HepG2 (cell line): ENCODE results near the gene TSHZ2.

ENCODE experiments used
- ATM ChIP-seq: fragments of 450-650 bp; IDR thresholded peaks from 2 replicates; pipeline ENCODE4 v1.7.1; 2017; ENCODE audit warnings: mild to moderate bottlenecking, borderline replicate concordance
- NR2F2 ChIP-seq: IDR thresholded peaks from 2 replicates; pipeline ENCODE4 v1.6.1; 2012; ENCODE audit warnings: low read depth, inconsistent platforms, borderline replicate concordance
- POLR2AphosphoS5 ChIP-seq: IDR thresholded peaks from 2 replicates; pipeline ENCODE4 v1.6.1; 2012; ENCODE audit warnings: low read depth, low read length
- RAD21 ChIP-seq: fragments of 450-650 bp; formaldehyde crosslinking; IDR thresholded peaks from 2 replicates; pipeline ENCODE4 v1.5.0; 2020; ENCODE audit warnings: mild to moderate bottlenecking
- RARG ChIP-seq: sonication (generic); formaldehyde crosslinking; IDR thresholded peaks from 2 replicates; pipeline ENCODE4 v1.4.0; 2020; ENCODE audit warnings: low read depth, mild to moderate bottlenecking, missing genetic modification reagents
- SAP130 ChIP-seq: IDR thresholded peaks from 2 replicates; pipeline ENCODE4 v1.6.1; 2016; ENCODE audit warnings: low read depth
- SIN3A ChIP-seq: IDR thresholded peaks from 2 replicates; pipeline ENCODE4 v1.6.1; 2011; ENCODE audit warnings: low read depth, mild to moderate bottlenecking, control low read depth, low read length, borderline replicate concordance
- TBP ChIP-seq: sonication (generic); formaldehyde crosslinking; IDR thresholded peaks from 2 replicates; pipeline ENCODE4 v1.5.0; 2020; ENCODE audit warnings: missing genetic modification reagents
- ZNF260 ChIP-seq: sonication (generic); formaldehyde crosslinking; IDR thresholded peaks from 2 replicates; pipeline ENCODE4 v1.4.0; 2020; ENCODE audit warnings: missing genetic modification reagents, low read depth, mild to moderate bottlenecking, borderline replicate concordance
- ZSCAN31 ChIP-seq: sonication (generic); formaldehyde crosslinking; IDR thresholded peaks from 2 replicates; pipeline ENCODE4 v1.5.0; 2020; ENCODE audit warnings: low read depth, mild to moderate bottlenecking, missing genetic modification reagents
- TF ChIP-seq, protein P1 (sequence below): sonication (generic); formaldehyde crosslinking; IDR thresholded peaks from 2 replicates; pipeline ENCODE4 v1.5.0; 2020; ENCODE audit warnings: mild to moderate bottlenecking, missing genetic modification reagents, moderate library complexity

DNA sequence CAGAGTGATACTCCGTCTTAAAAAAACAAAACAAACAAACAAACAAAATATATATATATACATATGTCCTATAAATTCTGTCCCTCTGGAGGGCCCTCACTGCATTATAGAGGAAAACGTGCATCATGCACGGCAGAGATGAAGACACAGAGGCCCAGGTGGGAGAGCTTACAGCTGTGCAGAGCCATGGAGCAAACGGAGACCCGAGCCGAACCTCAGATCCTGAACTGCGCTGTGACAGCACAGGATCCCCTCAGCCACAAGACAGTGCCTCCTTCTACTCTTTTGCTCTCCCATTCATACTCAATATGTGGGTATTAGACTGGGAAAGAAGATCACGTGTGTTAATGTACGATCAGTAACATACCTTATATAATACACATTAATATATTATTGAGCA is 539.9 kb downstream of the TSHZ2 start:
- TF ChIP-seq POLR2AphosphoS5 (no peak), ZSCAN31 (no peak), SAP130 (no peak), RAD21 (CRISPR knock-in tag) (no peak), ZNF260 (CRISPR knock-in tag) (no peak), RARG (CRISPR knock-in tag) (no peak), ATM (no peak), NR2F2 (no peak), SIN3A (no peak), TBP (no peak)
- TF ChIP-seq, protein P1, sequence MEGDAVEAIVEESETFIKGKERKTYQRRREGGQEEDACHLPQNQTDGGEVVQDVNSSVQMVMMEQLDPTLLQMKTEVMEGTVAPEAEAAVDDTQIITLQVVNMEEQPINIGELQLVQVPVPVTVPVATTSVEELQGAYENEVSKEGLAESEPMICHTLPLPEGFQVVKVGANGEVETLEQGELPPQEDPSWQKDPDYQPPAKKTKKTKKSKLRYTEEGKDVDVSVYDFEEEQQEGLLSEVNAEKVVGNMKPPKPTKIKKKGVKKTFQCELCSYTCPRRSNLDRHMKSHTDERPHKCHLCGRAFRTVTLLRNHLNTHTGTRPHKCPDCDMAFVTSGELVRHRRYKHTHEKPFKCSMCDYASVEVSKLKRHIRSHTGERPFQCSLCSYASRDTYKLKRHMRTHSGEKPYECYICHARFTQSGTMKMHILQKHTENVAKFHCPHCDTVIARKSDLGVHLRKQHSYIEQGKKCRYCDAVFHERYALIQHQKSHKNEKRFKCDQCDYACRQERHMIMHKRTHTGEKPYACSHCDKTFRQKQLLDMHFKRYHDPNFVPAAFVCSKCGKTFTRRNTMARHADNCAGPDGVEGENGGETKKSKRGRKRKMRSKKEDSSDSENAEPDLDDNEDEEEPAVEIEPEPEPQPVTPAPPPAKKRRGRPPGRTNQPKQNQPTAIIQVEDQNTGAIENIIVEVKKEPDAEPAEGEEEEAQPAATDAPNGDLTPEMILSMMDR (CRISPR knock-in tag): no peak
